Measurements from ENCODE around the gene MDM4. TPM values are rescaled to one million over a fixed set of nuclear protein-coding genes. Genes with fewer than 3 reads are reported as not detected.

MDM4 gene
- total RNA-seq, 2 donors from 2014 or later = 18.1 to 18.3 TPM

- Histone ChIP-seq H3K4me3 (no peak overlapping the region), H3K36me3 (no peaks in the 10 kb centered on the region), H3K27ac (no peak overlapping the region), H3K9me3 (no peaks in the 10 kb centered on the region), H3K27me3 (no peaks in the 10 kb centered on the region), H3K4me1 (peaks cover 0 to 84% of the 10 kb centered on the region in 2 donors)
- no peak for TF ChIP-seq CTCF (IDR thresholded peaks at IDR 0.05)
- DNase-seq (ENCODE audit: low spot score) = no peak
These were observed 39.0 kb upstream of the MDM4 start for GRCh38 chr1:204477036-204477740.

DNA sequence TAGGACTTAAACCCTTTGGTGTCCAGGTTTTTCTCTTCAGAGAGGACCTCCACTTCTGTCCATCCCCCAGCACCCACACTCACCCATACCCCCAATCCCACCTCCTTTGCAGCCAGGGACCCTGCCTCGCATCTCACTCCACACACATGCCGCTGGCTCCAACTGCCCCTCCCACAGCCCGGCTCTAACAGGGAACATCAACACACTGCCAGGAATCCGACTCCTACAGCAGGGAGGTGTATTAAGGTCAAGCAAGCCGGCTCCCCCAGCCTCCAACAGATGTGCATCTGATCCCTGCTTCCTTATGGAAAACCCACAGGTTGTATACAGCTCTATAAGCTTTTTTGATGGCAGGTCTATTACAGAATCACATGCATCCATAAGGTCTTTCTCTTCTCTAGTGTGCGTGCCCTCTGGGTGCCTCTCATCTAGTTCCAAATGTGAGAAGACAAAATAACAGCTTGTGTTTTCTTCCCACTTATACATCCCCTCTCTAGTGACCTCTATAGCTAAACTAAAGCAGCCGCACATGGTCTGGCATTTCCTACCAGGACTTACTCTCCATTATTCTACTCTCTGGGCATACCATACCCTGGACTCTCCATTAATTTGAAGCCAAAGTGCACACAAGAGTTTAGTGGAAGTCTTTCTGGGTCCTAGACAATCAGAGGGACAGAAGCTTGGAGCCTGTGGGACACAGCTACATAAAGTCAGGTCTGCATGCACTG is 37.9 kb upstream of the MDM4 start:
- Histone ChIP-seq H3K36me3 (no peaks in the 10 kb centered on the region), H3K9me3 (no peaks in the 10 kb centered on the region), H3K27me3 (no peaks in the 10 kb centered on the region), H3K27ac (no peak overlapping the region), H3K4me3 (no peak overlapping the region), H3K4me1 (peaks cover 0 to 87% of the 10 kb centered on the region in 2 donors)
- no peak for DNase-seq (ENCODE audit: low spot score)
- TF ChIP-seq CTCF (IDR thresholded peaks at IDR 0.05) = no peak

DNA sequence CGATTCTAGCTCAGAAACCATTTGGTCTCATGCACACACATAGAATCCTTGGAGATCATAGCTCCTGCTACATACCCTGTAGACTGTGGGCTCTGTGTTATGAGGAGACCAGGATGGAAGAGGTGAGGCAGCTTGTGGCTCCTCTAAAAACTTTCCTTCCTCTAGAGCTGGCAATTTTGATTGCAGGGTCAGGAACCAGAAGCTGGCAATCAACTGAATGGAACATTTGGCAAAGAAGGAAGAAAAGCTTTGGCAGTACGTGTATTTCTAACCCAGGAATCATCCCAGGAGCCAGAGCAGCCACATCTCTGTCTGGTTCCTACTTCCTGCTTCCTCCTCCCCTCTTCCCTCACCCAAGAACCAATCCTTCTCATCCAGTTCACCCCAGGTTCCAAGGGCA is 37.3 kb upstream of the MDM4 start:
- Histone ChIP-seq H3K4me3 (no peak overlapping the region), H3K27ac (no peak overlapping the region), H3K9me3 (no peaks in the 10 kb centered on the region), H3K36me3 (no peaks in the 10 kb centered on the region), H3K27me3 (no peaks in the 10 kb centered on the region), H3K4me1 (peaks cover 0 to 84% of the 10 kb centered on the region in 2 donors)
- DNase-seq (ENCODE audit: low spot score) = no peak
- TF ChIP-seq CTCF (IDR thresholded peaks at IDR 0.05) = no peak

GRCh38 chr1:204479387-204480136 is 36.6 kb upstream of the MDM4 start:
- Histone ChIP-seq H3K4me1 (peaks cover 0 to 81% of the 10 kb centered on the region in 2 donors), H3K27ac (no peak overlapping the region), H3K9me3 (no peaks in the 10 kb centered on the region), H3K27me3 (no peaks in the 10 kb centered on the region), H3K36me3 (no peaks in the 10 kb centered on the region), H3K4me3 (no peak overlapping the region)
- no peak for TF ChIP-seq CTCF (IDR thresholded peaks at IDR 0.05)
- DNase-seq (ENCODE audit: low spot score) = no peak

DNA sequence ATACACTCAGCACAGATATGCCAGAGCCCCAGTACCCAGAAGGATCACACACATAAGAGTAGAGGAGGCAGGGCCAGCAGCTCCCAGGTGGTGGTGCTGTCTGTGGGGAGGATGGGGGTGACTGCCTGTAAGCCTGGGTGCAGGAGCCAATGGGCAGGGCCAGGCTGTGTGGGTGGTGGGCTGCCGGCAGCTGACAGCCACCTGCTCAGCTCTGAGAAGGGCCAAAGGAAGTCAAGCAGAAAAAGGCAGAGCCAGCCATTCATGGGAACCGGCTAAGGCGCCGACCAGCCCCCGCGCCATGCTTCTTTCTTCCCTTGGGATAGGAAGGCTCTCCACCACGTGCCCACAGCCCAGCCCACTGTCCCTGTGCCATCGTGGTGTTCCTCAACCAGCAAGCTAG is 35.7 kb upstream of the MDM4 start:
- Histone ChIP-seq H3K27me3 (no peaks in the 10 kb centered on the region), H3K4me1 (peaks cover 0 to 76% of the 10 kb centered on the region in 2 donors), H3K4me3 (no peak overlapping the region), H3K9me3 (no peaks in the 10 kb centered on the region), H3K27ac (no peak overlapping the region), H3K36me3 (no peaks in the 10 kb centered on the region)
- DNase-seq (ENCODE audit: low spot score) = no peak
- TF ChIP-seq CTCF (IDR thresholded peaks at IDR 0.05) = no peak
